SJCRH30 (cell line): Measurements from ENCODE around the gene MPZL2. TPM values are rescaled to one million over a fixed set of nuclear protein-coding genes. Genes with fewer than 3 reads are reported as not detected.

Source experiments
- DNase-seq, 2 experiments: peaks; one replicate each; pipeline ENCODE4 v3.0.0-alpha.2; 2015 to 2020
- H3K27ac ChIP-seq: fragments of 250-450 bp; sonication (Bioruptor Pico); 2 replicates; pipeline ENCODE4 v1.5.1; 2020; ENCODE audit warnings: mild to moderate bottlenecking, moderate library complexity
- H3K27me3 ChIP-seq: fragments of 250-450 bp; sonication (Bioruptor Pico); 2 replicates; pipeline ENCODE4 v1.5.1; 2020; ENCODE audit warnings: mild to moderate bottlenecking, moderate library complexity
- H3K36me3 ChIP-seq: fragments of 250-450 bp; sonication (Bioruptor Pico); 2 replicates; pipeline ENCODE4 v1.5.1; 2020; ENCODE audit warnings: mild to moderate bottlenecking, moderate library complexity
- H3K4me1 ChIP-seq: fragments of 250-450 bp; sonication (Bioruptor Pico); 2 replicates; pipeline ENCODE4 v1.5.1; 2020; ENCODE audit warnings: mild to moderate bottlenecking, moderate library complexity
- H3K4me3 ChIP-seq: fragments of 250-450 bp; sonication (Bioruptor Pico); 2 replicates; pipeline ENCODE4 v1.5.1; 2020; ENCODE audit warnings: mild to moderate bottlenecking, moderate library complexity
- H3K9me3 ChIP-seq: fragments of 250-450 bp; sonication (Bioruptor Pico); replicated peaks from 2 replicates; pipeline ENCODE4 v1.5.1; 2020; ENCODE audit warnings: mild to moderate bottlenecking, moderate library complexity
- total RNA-seq: library from RNA; depleted of rRNA; stranded (reverse); fragments of >200 nt; shearing (Covaris generic); gene quantifications from 2 replicates; pipeline ENCODE4 v1.2.3, GENCODE V29; 2014

MPZL2 gene
- total RNA-seq, 1 experiment from 2014 or later, result not detected

DNA sequence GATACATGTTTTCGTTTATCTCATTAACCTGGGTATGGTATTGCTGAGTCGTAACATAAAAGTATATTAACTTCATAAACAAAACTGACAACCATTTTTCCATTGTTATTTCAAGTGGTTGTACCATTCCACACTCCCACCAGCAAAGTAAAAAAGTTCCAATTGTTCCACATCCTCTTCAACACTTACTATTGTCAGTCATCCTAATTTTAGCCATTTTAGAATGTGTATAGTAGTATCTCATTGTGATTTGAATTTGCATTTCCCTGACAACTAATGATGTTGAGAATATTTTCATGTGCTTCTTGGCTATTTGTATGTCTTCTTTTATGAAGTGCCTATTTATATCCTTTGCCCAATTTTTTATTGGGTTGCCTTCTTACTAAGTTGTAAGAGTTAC lies 30.0 kb upstream of the MPZL2 start:
- Histone ChIP-seq H3K9me3 (no peaks in the 10 kb centered on the region), H3K27ac (no peak overlapping the region), H3K4me1 (no peaks in the 10 kb centered on the region), H3K36me3 (no peaks in the 10 kb centered on the region), H3K27me3 (no peaks in the 10 kb centered on the region), H3K4me3 (no peak overlapping the region)
- no peak for DNase-seq

DNA sequence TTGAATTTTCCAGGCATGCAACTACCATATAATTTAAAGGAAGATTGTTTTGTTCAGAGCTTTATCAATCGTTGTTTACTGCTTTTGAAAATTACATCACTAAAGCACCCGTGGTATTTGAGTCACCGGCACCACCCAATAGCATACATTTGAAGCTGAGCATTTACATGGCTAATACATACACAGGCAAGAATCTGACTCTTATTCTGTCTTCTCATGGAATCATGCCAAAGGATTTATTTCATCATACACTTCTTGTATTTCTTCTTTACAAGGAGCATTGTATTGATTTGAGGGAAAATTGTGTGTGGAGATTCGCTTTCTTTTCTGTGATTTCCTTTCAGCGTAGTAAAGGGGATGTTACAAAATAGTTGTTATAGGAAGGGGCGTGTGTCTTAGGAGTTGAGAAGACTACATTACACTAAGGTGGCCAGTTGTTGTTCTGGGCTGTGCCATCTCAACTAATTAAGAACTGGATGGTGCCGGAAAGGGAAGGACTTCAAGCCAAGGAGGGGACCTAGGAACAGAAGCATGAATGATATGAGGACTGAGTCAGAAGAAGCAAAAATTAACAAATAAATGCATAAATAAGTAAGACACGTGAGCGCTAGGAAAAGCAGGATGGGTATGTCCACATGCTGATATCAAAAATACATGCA lies 27.5 kb upstream of the MPZL2 start:
- DNase-seq, result no peak
- Histone ChIP-seq H3K36me3 (no peaks in the 10 kb centered on the region), H3K27ac (no peak overlapping the region), H3K4me3 (no peak overlapping the region), H3K4me1 (no peaks in the 10 kb centered on the region), H3K27me3 (no peaks in the 10 kb centered on the region), H3K9me3 (no peaks in the 10 kb centered on the region)

DNA sequence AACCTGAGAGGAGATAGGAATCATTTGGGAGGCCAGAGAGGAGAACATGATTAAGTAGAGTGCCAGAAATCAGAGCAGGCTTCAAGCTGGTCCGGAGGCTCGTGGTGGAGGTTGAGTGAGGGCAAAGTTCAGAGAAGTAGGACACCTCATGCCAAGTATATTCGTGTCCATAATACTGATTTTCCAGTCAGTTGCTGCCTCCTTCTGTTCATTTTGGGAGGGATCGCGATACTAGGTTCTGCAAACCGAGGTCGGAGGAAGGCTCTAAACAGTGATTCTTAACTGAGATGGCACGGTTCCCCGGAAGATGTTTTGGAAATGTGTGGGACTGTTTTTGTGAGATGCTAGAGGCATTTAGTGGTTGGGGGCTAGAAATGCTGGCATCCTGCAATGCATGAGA lies 26.8 kb upstream of the MPZL2 start:
- no peaks in the 10 kb centered on the region for H3K4me1 ChIP-seq
- DNase-seq, result no peak
- no peaks in the 10 kb centered on the region for H3K9me3 ChIP-seq
- no peak overlapping the region for H3K27ac ChIP-seq
- H3K36me3 ChIP-seq, result no peaks in the 10 kb centered on the region
- no peak overlapping the region for H3K4me3 ChIP-seq
- H3K27me3 ChIP-seq, result no peaks in the 10 kb centered on the region

DNA sequence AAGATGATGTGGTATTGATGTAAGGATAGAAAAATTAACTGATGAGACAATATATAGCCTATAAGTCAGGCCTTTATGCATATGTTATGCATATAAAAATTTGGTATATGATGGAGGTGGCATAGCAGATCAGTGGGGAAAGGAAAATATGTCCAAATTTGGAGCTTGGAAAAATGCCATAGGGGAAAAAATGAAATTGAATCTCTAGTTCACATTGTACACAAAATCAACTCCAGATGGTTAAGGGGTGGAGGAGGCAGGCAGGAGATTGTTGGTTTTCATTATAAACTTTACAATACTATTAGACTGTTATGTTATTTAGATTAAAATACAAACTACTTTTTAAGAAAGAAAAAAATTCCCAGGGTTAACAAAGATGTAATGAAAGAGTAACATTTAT lies 25.3 kb upstream of the MPZL2 start:
- H3K4me3 ChIP-seq, result no peak overlapping the region
- no peak overlapping the region for H3K27ac ChIP-seq
- no peaks in the 10 kb centered on the region for H3K27me3 ChIP-seq
- no peaks in the 10 kb centered on the region for H3K9me3 ChIP-seq
- no peaks in the 10 kb centered on the region for H3K4me1 ChIP-seq
- DNase-seq, result no peak
- no peaks in the 10 kb centered on the region for H3K36me3 ChIP-seq

DNA sequence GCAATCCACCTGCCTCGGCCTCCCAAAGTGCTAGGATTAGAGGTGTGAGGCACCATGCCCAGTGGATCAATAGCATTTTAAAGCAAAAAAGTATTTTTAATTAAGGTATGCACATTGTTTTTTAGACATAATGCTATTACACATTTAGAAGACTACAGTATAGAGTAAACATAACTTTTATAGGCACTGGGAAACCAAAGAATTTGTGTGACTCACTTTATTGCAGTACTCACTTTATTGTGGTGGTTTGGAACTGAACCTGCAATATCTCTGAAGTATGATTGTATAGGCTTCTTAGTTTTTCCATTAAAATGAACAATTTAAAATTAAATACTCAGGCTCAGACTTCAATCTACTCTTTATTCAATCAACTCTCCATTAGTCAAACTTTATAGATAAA lies 22.9 kb upstream of the MPZL2 start:
- Histone ChIP-seq H3K4me3 (no peak overlapping the region), H3K27me3 (no peaks in the 10 kb centered on the region), H3K4me1 (no peaks in the 10 kb centered on the region), H3K27ac (no peak overlapping the region), H3K9me3 (no peaks in the 10 kb centered on the region), H3K36me3 (no peaks in the 10 kb centered on the region)
- DNase-seq, result no peak

DNA sequence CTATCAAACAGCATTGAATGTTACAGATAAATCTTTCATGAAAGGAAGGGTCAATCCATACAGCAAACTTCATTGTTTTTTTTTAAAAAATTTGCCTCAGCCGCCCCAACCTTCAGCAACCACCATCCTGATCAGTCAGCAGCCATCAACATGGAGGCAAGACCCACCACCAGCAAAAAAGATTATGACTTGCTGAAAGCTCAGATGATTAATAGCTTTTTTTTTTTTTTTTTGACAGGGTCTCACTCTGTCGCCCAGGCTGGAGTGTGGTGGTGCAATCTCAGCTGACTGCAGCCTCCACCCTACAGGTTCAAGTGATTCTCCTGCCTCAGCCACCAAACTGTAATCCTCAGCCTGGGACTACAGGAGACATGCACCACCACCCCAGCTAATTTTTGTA lies 22.4 kb upstream of the MPZL2 start:
- DNase-seq, result no peak
- H3K36me3 ChIP-seq, result no peaks in the 10 kb centered on the region

DNA sequence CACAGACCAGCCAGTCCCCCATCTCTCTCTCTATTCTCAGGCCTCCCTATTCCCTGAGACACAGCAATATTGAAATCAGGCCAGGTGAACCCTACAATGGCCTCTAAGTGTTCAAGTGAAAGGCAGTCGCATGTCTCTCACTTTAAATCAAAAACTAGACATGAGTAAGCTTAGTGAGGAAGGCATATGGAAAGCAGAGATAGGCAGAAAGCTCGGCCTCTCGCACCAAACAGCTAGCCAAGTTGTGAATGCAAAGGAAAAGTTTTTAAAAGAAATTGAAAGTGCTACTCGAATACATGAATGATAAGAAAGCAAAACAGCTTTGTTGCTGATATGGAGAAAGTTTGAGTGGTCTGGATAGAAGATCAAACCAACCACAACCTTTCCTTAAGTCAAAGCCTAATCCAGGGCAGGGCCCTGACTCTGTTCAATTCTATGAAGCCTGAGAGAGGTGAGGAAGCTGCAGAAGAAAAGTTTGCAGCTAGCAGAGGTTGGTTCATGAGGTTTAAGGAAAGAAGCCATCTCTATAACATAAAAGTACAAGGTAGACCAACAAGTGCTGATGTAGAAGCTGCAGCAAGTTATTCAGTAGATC lies 19.8 kb upstream of the MPZL2 start:
- no peak for DNase-seq
- no peak overlapping the region for H3K27ac ChIP-seq
- H3K9me3 ChIP-seq, result no peaks in the 10 kb centered on the region
- no peaks in the 10 kb centered on the region for H3K36me3 ChIP-seq
- H3K27me3 ChIP-seq, result no peaks in the 10 kb centered on the region
- no peak overlapping the region for H3K4me3 ChIP-seq
- H3K4me1 ChIP-seq, result no peaks in the 10 kb centered on the region

More for the DNA sequence above, 22.4 kb upstream of the MPZL2 start:
- Histone ChIP-seq H3K27me3 (no peaks in the 10 kb centered on the region), H3K4me3 (no peak overlapping the region), H3K4me1 (no peaks in the 10 kb centered on the region), H3K9me3 (no peaks in the 10 kb centered on the region), H3K27ac (no peak overlapping the region)

DNA sequence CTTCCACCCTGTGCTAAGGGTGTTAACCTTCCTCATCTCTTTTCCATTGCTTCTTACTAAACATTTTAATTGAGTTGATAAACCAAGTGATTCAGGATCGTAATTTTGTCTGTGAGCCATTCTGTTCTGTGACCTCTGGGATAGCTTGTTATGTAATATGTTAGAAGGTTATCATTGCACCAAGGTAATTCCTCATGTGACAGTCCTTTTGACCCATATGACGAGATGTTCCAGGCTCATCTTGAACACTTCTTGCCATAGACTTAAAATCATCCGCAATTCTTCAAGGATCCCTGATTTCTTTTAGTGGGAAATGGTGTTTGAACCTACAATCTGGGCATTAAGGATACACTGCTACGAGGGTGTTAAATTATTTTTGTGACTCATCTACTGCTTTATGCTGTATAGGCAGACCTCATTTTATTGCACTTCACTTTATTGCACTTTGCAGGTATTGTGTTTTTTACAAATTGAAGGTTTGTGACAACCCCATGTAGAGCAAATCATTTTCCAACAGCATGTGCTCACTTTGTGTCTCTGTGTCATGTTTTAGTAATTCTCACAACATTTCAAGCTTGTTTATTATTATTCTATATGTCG lies 19.0 kb upstream of the MPZL2 start:
- DNase-seq, result no peak
- Histone ChIP-seq H3K27ac (no peak overlapping the region), H3K4me1 (no peaks in the 10 kb centered on the region), H3K4me3 (no peak overlapping the region), H3K9me3 (no peaks in the 10 kb centered on the region), H3K27me3 (no peaks in the 10 kb centered on the region), H3K36me3 (no peaks in the 10 kb centered on the region)

DNA sequence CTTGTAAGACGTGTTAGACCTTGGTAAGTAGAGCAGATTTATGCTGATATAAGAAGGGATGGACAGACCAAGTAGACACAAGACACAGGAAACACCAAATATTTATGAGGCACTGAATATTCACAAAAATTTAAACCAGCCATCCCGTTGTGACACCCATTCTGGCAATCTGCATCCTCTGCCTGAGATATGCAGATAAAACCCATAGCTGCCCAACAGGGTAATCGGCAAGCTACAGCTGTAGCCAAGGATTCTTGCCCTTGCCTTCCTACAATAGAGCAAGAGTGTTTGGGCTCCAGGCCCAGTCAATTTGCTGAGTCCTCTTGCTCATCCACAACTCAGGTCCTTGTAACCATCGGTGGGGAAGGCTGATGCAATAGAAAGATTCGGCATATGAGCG lies 18.5 kb upstream of the MPZL2 start:
- DNase-seq, result no peak
- H3K4me1 ChIP-seq, result no peaks in the 10 kb centered on the region

DNA sequence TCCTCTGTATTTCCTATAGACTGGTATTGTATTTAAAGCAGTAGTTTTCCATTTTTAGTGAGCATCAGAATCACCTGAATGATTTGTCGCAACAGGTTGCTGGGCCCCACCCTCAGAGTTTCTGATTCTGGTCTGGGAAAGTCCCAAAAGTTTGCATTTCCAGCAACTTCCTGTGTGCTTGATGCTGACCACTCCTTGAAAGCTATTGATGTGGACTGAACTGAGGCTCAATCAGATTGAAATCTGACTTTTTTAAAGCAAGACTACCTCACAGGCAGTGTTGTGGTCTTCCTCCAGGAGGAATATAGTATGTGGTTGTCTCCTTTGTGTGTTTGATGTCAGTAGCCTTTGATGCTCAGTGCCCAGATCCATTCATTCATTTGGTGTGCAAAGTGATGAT lies 17.2 kb upstream of the MPZL2 start:
- DNase-seq, result no peak
- Histone ChIP-seq H3K27me3 (no peaks in the 10 kb centered on the region), H3K9me3 (no peaks in the 10 kb centered on the region), H3K4me1 (no peaks in the 10 kb centered on the region), H3K4me3 (no peak overlapping the region), H3K27ac (no peak overlapping the region), H3K36me3 (no peaks in the 10 kb centered on the region)

More for the DNA sequence above, 18.5 kb upstream of the MPZL2 start:
- Histone ChIP-seq H3K36me3 (no peaks in the 10 kb centered on the region), H3K27ac (no peak overlapping the region), H3K9me3 (no peaks in the 10 kb centered on the region), H3K4me3 (no peak overlapping the region), H3K27me3 (no peaks in the 10 kb centered on the region)

DNA sequence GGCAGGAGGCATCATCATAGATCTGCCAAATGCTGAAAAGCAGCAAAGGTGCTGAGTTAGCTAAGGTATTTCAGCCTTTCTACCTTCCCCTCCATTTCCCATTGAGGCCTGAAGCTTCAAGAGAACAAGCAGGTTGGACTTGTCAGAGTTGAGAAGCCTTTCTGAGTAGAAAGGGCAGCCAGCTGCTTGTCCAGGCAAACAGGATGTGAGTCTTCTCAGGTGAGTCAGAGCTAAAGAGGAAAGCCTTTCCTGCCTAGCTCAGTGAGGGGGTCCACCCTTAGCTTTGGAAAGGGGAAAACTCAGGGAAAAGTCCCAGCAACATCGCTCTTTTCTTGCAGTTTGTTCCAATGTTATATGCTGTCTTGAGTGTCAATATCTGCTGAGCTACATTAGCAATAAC lies 13.2 kb upstream of the MPZL2 start:
- DNase-seq, result no peak
- no peaks in the 10 kb centered on the region for H3K4me1 ChIP-seq
- H3K27me3 ChIP-seq, result no peaks in the 10 kb centered on the region

DNA sequence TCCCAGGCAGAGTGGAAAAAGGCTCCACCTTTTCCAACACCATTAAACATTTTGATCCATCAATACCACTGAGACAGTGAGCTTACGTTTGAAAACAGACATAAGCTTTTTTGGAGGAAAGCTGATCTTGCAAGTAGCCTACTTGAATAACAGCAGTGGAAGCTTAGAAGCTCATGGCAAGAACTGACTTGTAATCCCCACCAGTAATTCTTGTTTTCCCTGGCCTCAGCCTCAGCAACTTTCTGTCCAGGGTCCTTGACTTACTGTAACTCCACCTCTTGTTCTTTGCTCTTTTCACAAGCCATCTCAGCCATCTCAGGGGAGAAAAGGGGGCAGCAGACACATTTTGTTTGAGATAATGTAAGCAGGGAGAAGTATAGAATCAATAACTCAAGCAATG lies 12.3 kb upstream of the MPZL2 start:
- Histone ChIP-seq H3K4me1 (no peaks in the 10 kb centered on the region), H3K4me3 (no peak overlapping the region), H3K27me3 (no peaks in the 10 kb centered on the region), H3K36me3 (no peaks in the 10 kb centered on the region), H3K27ac (no peak overlapping the region), H3K9me3 (no peaks in the 10 kb centered on the region)
- no peak for DNase-seq

More for the DNA sequence above, 13.2 kb upstream of the MPZL2 start:
- Histone ChIP-seq H3K27ac (no peak overlapping the region), H3K9me3 (no peaks in the 10 kb centered on the region), H3K36me3 (no peaks in the 10 kb centered on the region), H3K4me3 (no peak overlapping the region)

DNA sequence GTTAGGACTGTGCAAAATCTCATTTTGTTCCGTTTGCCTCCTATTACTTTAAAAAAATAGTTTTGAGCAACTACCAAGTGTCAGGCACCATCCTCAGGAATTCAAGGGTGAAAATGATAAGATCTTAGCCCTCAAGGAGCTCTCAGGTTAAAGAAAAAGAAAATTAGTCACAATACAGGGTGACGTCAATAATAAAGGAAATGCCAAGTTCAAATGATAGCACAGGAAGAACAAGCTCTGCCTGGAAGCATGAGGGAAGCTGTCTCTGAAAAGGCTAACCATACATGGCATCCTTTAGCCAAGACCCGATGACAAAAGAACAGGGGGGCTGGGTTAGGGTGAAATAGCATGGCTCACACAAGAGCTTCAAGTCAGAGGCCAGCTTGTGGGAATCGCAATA lies 11.1 kb upstream of the MPZL2 start:
- no peaks in the 10 kb centered on the region for H3K4me1 ChIP-seq
- no peaks in the 10 kb centered on the region for H3K27me3 ChIP-seq
- no peak for DNase-seq
- H3K9me3 ChIP-seq, result no peaks in the 10 kb centered on the region
- no peaks in the 10 kb centered on the region for H3K36me3 ChIP-seq
- no peak overlapping the region for H3K27ac ChIP-seq
- H3K4me3 ChIP-seq, result no peak overlapping the region

DNA sequence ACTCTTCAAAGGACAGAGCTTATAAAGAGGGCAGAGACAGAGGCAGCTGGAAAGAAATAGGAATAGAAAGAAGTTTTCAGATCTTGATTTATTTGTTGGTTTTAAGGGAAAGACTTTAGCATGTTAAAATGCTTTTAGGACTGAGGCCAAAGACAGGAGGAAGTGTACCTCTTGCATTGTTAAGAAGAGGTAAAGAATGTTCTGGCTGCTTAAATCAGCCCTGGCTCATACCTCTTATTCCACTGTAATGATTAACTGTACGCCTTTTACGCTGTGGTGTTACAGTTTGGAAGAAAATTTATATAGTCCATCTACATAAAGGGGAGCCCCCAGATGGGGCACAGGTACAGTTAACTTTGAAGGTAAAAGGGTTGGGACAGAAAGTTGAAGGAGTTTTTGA lies 10.1 kb upstream of the MPZL2 start:
- DNase-seq, result no peak
- Histone ChIP-seq H3K4me1 (no peaks in the 10 kb centered on the region), H3K9me3 (no peaks in the 10 kb centered on the region), H3K27ac (no peak overlapping the region), H3K4me3 (no peak overlapping the region), H3K27me3 (no peaks in the 10 kb centered on the region), H3K36me3 (no peaks in the 10 kb centered on the region)

DNA sequence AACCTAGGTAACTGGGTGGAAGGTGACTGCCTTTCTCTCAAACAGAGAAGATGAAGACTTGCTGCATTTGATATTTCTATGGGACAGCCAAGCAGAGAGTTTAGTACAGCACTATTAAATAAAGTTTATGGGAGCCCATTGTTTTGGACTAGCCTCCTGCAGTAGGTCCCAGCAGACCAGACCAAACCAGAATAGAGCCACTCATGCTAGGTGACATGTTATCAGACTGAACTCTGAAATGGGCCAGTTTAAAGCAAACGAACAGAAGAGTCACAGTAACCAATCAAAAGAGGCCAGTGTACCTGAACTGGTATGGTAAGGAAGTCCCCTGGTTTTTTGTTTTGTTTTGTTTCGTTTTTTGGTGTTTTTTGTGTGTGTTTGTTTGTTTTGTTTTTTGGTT lies 7.9 kb upstream of the MPZL2 start:
- no peaks in the 10 kb centered on the region for H3K36me3 ChIP-seq
- no peaks in the 10 kb centered on the region for H3K4me1 ChIP-seq
- no peaks in the 10 kb centered on the region for H3K27me3 ChIP-seq
- H3K4me3 ChIP-seq, result no peak overlapping the region
- H3K27ac ChIP-seq, result no peak overlapping the region
- DNase-seq, result no peak
- no peaks in the 10 kb centered on the region for H3K9me3 ChIP-seq

DNA sequence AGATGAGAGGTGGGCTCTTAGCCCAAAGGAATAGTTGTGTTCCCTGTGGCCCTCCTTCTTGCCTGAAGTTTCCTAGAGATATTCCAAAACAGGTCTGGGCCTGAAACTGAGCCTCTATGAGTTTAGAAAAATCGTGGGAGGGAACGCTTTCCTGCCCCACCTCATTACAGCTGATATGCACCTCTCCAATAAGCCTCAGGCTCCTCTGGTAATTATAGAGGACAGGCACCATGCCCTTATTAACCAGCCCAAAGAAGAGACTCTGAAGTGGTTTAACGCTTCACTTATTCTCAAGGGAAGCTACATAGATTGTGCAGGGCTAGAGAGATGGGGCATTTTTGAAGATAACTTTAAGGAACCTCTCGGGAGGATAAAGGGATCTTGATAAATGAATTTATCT lies 3.4 kb upstream of the MPZL2 start:
- Histone ChIP-seq H3K4me3 (no peak overlapping the region), H3K27me3 (no peaks in the 10 kb centered on the region), H3K4me1 (no peaks in the 10 kb centered on the region), H3K36me3 (no peaks in the 10 kb centered on the region), H3K27ac (no peak overlapping the region), H3K9me3 (no peaks in the 10 kb centered on the region)
- DNase-seq, result no peak
